Bronchial smooth muscle cell (primary cell): ENCODE data around the gene NUDT14. TPM values are rescaled to one million over a fixed set of nuclear protein-coding genes. Genes with fewer than 3 reads are reported as not detected.

Source experiments
- total RNA-seq: library from RNA; depleted of rRNA; stranded (reverse); fragments of >200 nt; gene quantifications from 2 replicates; pipeline ENCODE4 v1.2.1, GENCODE V29; 2014

NUDT14 gene
- total RNA-seq, result 8.3 and 22.7 TPM in 2 replicates

GRCh38 chr14:105180592-105181548 is at the start of gene NUDT14:
NUDT14 (minus strand) TSS chr14:105181312; CDS start chr14:105181209, 103 bp downstream.

GRCh38 chr14:105168496-105168978 is 12.6 kb downstream of the NUDT14 start, which contains the start of gene JAG2:
JAG2 (minus strand) TSS chr14:105168776; CDS start chr14:105168420, 356 bp downstream.

Other genes starting within 250 kb of the NUDT14 start
- gene AHNAK2, start 202.9 kb downstream of the NUDT14 start, total RNA-seq, result 137 and 171 TPM in 2 replicates
- 5.8 and 6.7 TPM in 2 replicates for gene CLBA1, start 195.5 kb downstream of the NUDT14 start, total RNA-seq
- gene CDCA4, start 160.2 kb downstream of the NUDT14 start, total RNA-seq, result 7.3 and 8.9 TPM in 2 replicates
- gene GPR132, start 115.9 kb downstream of the NUDT14 start, total RNA-seq, result 0.32 and 1.0 TPM in 2 replicates
- 2.4 and 2.7 TPM in 2 replicates for gene JAG2, start 12.5 kb downstream of the NUDT14 start, total RNA-seq
- 38.9 and 42.6 TPM in 2 replicates for gene BTBD6, start 67.2 kb upstream of the NUDT14 start, total RNA-seq
- gene BRF1, start 119.7 kb upstream of the NUDT14 start, total RNA-seq, result 36.1 and 36.5 TPM in 2 replicates
- 41.1 and 52.3 TPM in 2 replicates for gene PACS2, start 133.4 kb upstream of the NUDT14 start, total RNA-seq
- 0.43 and 0.47 TPM in 2 replicates for gene TEX22, start 217.2 kb upstream of the NUDT14 start, total RNA-seq
- 26.6 and 29.6 TPM in 2 replicates for gene MTA1, start 238.5 kb upstream of the NUDT14 start, total RNA-seq